Left ventricle myocardium inferior (tissue), 1 donor: ENCODE results near the gene ST6GALNAC3. TPM values are rescaled to one million over a fixed set of nuclear protein-coding genes. Genes with fewer than 3 reads are reported as not detected.

Source experiments
- DNase-seq: peaks from one replicate; pipeline ENCODE4 v3.0.0-alpha.2; 2020
- H3K27ac ChIP-seq: fragments of 200-600 bp; replicated peaks from 2 replicates; pipeline ENCODE4 v1.8.0; 2021
- H3K27me3 ChIP-seq: fragments of 200-600 bp; 2 replicates; pipeline ENCODE4 v1.8.0; 2021; ENCODE audit warnings: low read depth
- H3K36me3 ChIP-seq: fragments of 200-600 bp; 2 replicates; pipeline ENCODE4 v1.8.0; 2021
- H3K4me1 ChIP-seq: fragments of 200-600 bp; 2 replicates; pipeline ENCODE4 v1.8.0; 2021
- H3K4me3 ChIP-seq: fragments of 200-600 bp; 2 replicates; pipeline ENCODE4 v1.8.0; 2021; ENCODE audit warnings: mild to moderate bottlenecking, moderate library complexity
- H3K9me3 ChIP-seq: fragments of 200-600 bp; replicated peaks from 2 replicates; pipeline ENCODE4 v1.8.0; 2021
- CTCF ChIP-seq: fragments of 200-600 bp; IDR thresholded peaks from 2 replicates; pipeline ENCODE4 v1.8.0; 2021; ENCODE audit warnings: antibody characterized with exemption, mild to moderate bottlenecking, borderline replicate concordance
- intact Hi-C: fragments of 100-400 bp; cut with micrococcal nuclease; formaldehyde crosslinking; loops from one replicate; pipeline ENCODE4 v1.11.0; 2022
- total RNA-seq: library from RNA; stranded (reverse); fragmentation: NEBNext Ultra II Directional; extraction: Animal tissue kit (Norgen Biotek cat#: 25700); gene quantifications from one replicate; pipeline ENCODE4 v1.2.1, GENCODE V29; 2021
- donor health status: DM: no; HTN: yes; CAD: no; lungs with severe emphysema.

Gene ST6GALNAC3
- total RNA-seq, 1 donor from 2014 or later, result 4.5 TPM

- H3K27me3 ChIP-seq, result no peaks in the 10 kb centered on the region
- H3K9me3 ChIP-seq, result no peaks in the 10 kb centered on the region
- intact Hi-C loops, result no loop called here
- no peak overlapping the region for H3K4me3 ChIP-seq
- no peak for DNase-seq
- peaks cover 3% of the 10 kb centered on the region for H3K4me1 ChIP-seq
- H3K27ac ChIP-seq, result no peak overlapping the region
- TF ChIP-seq CTCF, result no peak
- H3K36me3 ChIP-seq, result no peaks in the 10 kb centered on the region
These were observed 134.7 kb downstream of the ST6GALNAC3 start for GRCh38 chr1:76209238-76209637.

DNA sequence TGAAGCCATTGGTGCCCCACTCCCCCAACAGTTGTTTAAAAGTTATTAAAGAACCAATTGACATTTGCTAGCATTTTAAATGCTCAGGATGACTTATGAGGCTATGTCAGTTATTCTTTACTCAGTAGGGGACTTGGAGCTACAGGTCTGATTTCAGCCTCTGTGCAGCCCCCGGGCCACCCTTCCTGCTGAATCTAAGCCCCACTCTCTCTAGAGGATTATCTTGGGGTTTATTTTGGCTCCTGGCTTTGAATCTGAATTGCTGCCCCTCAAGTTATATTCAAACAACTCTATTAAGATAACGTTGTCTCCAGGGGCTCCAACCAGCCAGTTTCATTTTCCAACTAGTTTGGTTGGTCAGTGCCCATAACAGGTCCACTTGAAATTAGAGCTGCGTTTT lies 135.1 kb downstream of the ST6GALNAC3 start:
- H3K4me3 ChIP-seq, result no peak overlapping the region
- intact Hi-C loops, result no loop called here
- no peak overlapping the region for H3K27ac ChIP-seq
- H3K9me3 ChIP-seq, result no peaks in the 10 kb centered on the region
- TF ChIP-seq CTCF, result no peak
- no peak for DNase-seq
- no peaks in the 10 kb centered on the region for H3K27me3 ChIP-seq
- no peaks in the 10 kb centered on the region for H3K36me3 ChIP-seq
- H3K4me1 ChIP-seq, result peaks cover 3% of the 10 kb centered on the region

GRCh38 chr1:76210160-76210559 lies 135.6 kb downstream of the ST6GALNAC3 start:
- H3K9me3 ChIP-seq, result no peaks in the 10 kb centered on the region
- H3K27ac ChIP-seq, result no peak overlapping the region
- H3K27me3 ChIP-seq, result no peaks in the 10 kb centered on the region
- DNase-seq, result no peak
- H3K4me1 ChIP-seq, result peaks cover 3% of the 10 kb centered on the region
- intact Hi-C loops, result no loop called here
- H3K36me3 ChIP-seq, result no peaks in the 10 kb centered on the region
- H3K4me3 ChIP-seq, result no peak overlapping the region
- TF ChIP-seq CTCF, result no peak

DNA sequence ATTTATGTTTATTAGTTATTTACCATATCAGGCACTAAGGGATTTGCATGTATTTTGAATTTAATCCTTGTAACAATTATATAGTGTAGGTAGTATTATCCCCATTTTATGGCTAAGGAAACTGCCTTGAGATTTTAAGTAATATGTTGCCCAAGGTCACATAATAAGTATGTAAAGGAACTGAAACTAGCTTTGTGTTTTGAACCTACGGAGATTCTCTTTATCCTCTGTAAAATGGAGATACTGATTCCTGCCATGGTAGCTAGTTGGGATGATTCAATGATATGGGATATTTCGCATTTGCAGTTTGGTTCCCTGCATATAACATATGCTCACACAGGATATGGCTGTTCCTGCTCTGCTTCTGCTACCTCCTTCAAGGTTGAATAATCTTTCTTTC lies 144.3 kb downstream of the ST6GALNAC3 start:
- no peak overlapping the region for H3K4me3 ChIP-seq
- DNase-seq, result no peak
- no peaks in the 10 kb centered on the region for H3K27me3 ChIP-seq
- no peaks in the 10 kb centered on the region for H3K36me3 ChIP-seq
- TF ChIP-seq CTCF, result no peak
- no peak overlapping the region for H3K27ac ChIP-seq
- intact Hi-C loops, result no loop called here
- no peaks in the 10 kb centered on the region for H3K4me1 ChIP-seq
- peaks cover 4% of the 10 kb centered on the region for H3K9me3 ChIP-seq

- intact Hi-C loops, result no loop called here
- Histone ChIP-seq H3K4me3 (no peak overlapping the region), H3K4me1 (no peaks in the 10 kb centered on the region), H3K36me3 (no peaks in the 10 kb centered on the region), H3K9me3 (peaks cover 4% of the 10 kb centered on the region), H3K27me3 (no peaks in the 10 kb centered on the region), H3K27ac (no peak overlapping the region)
- TF ChIP-seq CTCF, result no peak
- DNase-seq, result no peak
These were observed 144.8 kb downstream of the ST6GALNAC3 start for GRCh38 chr1:76219366-76219818.

- peaks cover 4% of the 10 kb centered on the region for H3K9me3 ChIP-seq
- no peak overlapping the region for H3K27ac ChIP-seq
- no peak for TF ChIP-seq CTCF
- DNase-seq, result no peak
- H3K4me3 ChIP-seq, result no peak overlapping the region
- intact Hi-C loops, result no loop called here
- peaks cover 13% of the 10 kb centered on the region for H3K4me1 ChIP-seq
- H3K36me3 ChIP-seq, result no peaks in the 10 kb centered on the region
- H3K27me3 ChIP-seq, result no peaks in the 10 kb centered on the region
These were observed 150.2 kb downstream of the ST6GALNAC3 start for GRCh38 chr1:76224752-76225151.
